Right lobe of liver (tissue), 4 donors: ENCODE data around the gene DNER.

ENCODE experiments used
- CTCF ChIP-seq, 4 donors: fragments of 200-600 bp in 3 of 4; fragments of 450-650 bp in 1 of 4; IDR thresholded peaks; one replicate each; pipeline versions ENCODE4 v1.5.1 to v1.8.0; 2016 to 2022; ENCODE audit warnings: antibody characterized with exemption in 4 of 4, mild to moderate bottlenecking in 2 of 4
- POLR2A ChIP-seq: fragments of 450-650 bp; IDR thresholded peaks from one replicate; pipeline ENCODE4 v1.6.1; 2017; ENCODE audit warnings: antibody characterized with exemption, mild to moderate bottlenecking
- donor health status: DM: no; HTN: no; CAD: no.
- donor health status: DM: no; HTN: no; CAD: no.
- donor health status: DM: no; HTN: yes; CAD: no.

GRCh38 chr2:229748950-229749349 is 34.6 kb upstream of the DNER start:
- no peak for TF ChIP-seq CTCF (IDR thresholded peaks at IDR 0.05)
- no peak for TF ChIP-seq POLR2A
